ENCODE data around the gene PRPSAP2. TPM values are rescaled to one million over a fixed set of nuclear protein-coding genes. Genes with fewer than 3 reads are reported as not detected.
"Not testable (repeated sequence)": the region's sequence is repeated elsewhere in the genome, so short reads cannot be mapped to it uniquely, and the experiment has no call there.

PRPSAP2 gene
- total RNA-seq, 1 donor from 2014 or later = 28.0 TPM

- no peaks in the 10 kb centered on the region for H3K36me3 ChIP-seq
- H3K4me1 ChIP-seq = peaks cover 35% of the 10 kb centered on the region
- no peaks in the 10 kb centered on the region for H3K9me3 ChIP-seq
- intact Hi-C loops (cut with DNase I) = no loop called here
- DNase-seq (ENCODE audit: extremely low spot score in 2 of 2) = no peak
- H3K27ac ChIP-seq = peak overlapping the region; percentile 96
- TF ChIP-seq POLR2A (IDR thresholded peaks at IDR 0.05) = no peak
- TF ChIP-seq, protein P1, sequence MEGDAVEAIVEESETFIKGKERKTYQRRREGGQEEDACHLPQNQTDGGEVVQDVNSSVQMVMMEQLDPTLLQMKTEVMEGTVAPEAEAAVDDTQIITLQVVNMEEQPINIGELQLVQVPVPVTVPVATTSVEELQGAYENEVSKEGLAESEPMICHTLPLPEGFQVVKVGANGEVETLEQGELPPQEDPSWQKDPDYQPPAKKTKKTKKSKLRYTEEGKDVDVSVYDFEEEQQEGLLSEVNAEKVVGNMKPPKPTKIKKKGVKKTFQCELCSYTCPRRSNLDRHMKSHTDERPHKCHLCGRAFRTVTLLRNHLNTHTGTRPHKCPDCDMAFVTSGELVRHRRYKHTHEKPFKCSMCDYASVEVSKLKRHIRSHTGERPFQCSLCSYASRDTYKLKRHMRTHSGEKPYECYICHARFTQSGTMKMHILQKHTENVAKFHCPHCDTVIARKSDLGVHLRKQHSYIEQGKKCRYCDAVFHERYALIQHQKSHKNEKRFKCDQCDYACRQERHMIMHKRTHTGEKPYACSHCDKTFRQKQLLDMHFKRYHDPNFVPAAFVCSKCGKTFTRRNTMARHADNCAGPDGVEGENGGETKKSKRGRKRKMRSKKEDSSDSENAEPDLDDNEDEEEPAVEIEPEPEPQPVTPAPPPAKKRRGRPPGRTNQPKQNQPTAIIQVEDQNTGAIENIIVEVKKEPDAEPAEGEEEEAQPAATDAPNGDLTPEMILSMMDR (IDR thresholded peaks at IDR 0.05) = no peak
- TF ChIP-seq POLR2AphosphoS5 (IDR thresholded peaks at IDR 0.05; ENCODE audit: insufficient read depth in 1 of 2, low read depth in 1 of 2) = no peak
- peak overlapping the region; percentile 71 to 93 for H3K4me3 ChIP-seq
- no peaks in the 10 kb centered on the region for H3K27me3 ChIP-seq
Observed at GRCh38 chr17:18858567-18859245, 775 bp downstream of the PRPSAP2 start.

DNA sequence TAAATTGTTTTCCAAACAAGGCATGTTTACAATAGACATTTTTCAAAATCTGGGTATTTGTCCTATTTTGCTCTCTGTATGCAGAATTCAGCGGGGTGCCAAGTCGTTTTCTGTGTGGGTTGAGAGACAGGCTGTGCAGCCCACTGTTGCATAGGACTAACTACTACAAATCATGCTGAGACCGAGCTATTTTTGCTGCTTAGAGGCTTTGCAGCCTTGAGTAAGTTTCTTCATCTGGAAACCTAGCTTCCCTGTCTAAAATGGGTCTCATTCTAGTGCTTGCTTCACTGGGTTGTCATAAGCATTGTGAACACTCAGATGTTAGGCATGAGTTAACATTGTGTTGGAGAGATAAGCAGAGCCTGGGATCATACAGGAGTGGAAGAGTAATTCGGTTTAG, 1.3 kb downstream of the PRPSAP2 start:
- Histone ChIP-seq H3K4me3 (peak overlapping the region in 1 of 2 donors; percentile 93), H3K27me3 (no peaks in the 10 kb centered on the region), H3K9me3 (no peaks in the 10 kb centered on the region), H3K4me1 (peaks cover 35% of the 10 kb centered on the region), H3K36me3 (no peaks in the 10 kb centered on the region), H3K27ac (peak overlapping the region; percentile 96)
- DNase-seq (ENCODE audit: extremely low spot score in 2 of 2) = no peak
- TF ChIP-seq POLR2AphosphoS5 (IDR thresholded peaks at IDR 0.05; ENCODE audit: insufficient read depth in 1 of 2, low read depth in 1 of 2) = no peak
- no peak for TF ChIP-seq POLR2A (IDR thresholded peaks at IDR 0.05)
- TF ChIP-seq, protein P1 (IDR thresholded peaks at IDR 0.05) = no peak
- intact Hi-C loops (cut with DNase I) = no loop called here

DNA sequence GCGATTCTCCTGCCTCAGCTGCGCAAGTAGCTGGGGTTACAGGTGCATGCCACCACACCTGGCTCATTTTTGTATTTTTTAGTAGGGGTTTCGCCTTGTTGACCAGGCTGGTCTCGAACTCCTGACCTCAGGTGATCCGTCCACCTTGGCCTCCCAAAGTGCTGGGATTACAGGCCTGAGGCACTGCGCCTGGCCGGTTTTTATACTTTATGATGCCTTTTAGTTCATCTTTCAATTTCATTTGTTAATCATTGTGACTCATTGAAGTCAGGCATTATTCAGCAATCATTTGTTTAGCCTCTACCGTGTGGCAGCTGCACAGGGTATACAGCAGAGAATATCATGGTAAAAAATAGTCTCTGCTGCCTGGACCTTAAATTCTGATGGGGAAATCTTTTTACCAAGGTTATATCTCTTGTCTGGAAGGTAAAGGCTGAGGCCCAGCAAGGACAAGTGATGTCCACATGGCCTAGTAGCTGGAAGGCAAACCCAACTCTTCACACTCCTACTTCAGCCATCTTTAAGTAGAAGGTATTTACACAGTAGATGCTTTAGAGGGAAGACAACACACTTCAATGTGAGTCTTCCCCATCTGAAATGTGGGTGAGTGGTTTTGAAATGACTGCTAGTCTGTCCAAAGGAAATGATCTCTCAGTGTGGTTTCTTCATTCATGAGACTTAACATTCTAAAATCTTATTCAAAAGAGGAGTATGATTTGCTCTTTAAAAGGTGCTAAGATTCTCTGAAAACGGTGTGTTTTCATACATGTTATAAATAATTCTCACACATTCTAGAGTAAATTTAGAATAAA, 2.4 kb downstream of the PRPSAP2 start:
- Histone ChIP-seq H3K4me1 (peaks cover 29% of the 10 kb centered on the region), H3K27ac (no peak overlapping the region), H3K27me3 (no peaks in the 10 kb centered on the region), H3K9me3 (no peaks in the 10 kb centered on the region), H3K4me3 (no peak overlapping the region), H3K36me3 (no peaks in the 10 kb centered on the region)
- no peak for DNase-seq (ENCODE audit: extremely low spot score in 2 of 2)
- intact Hi-C loops (cut with DNase I) = no loop called here
- TF ChIP-seq POLR2A (IDR thresholded peaks at IDR 0.05) (no peak), POLR2AphosphoS5 (IDR thresholded peaks at IDR 0.05; ENCODE audit: insufficient read depth in 1 of 2, low read depth in 1 of 2) (no peak)
- TF ChIP-seq, protein P1 (IDR thresholded peaks at IDR 0.05) = no peak

DNA sequence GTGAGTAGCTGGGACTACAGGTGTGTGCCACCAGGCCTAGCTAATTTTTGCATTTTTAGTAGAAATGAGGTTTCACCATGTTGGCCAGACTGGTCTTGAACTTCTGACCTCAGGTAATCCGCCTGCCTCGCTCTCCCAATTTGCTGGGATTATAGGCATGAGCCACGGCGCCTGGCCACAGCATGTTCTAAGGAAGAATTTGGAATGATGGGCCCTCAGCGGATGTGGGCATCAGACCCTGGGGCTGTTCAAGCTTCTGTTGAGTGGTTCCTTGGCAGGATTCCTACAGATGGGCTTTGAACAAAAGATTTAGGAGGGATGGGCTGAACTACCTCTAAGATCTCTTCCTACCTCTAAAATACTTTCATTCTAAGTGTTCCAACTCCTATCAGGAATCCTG, 4.1 kb downstream of the PRPSAP2 start:
- H3K9me3 ChIP-seq = no peaks in the 10 kb centered on the region
- H3K4me3 ChIP-seq = no peak overlapping the region
- H3K4me1 ChIP-seq = peaks cover 23% of the 10 kb centered on the region
- no peak overlapping the region for H3K27ac ChIP-seq
- intact Hi-C loops (cut with DNase I) = no loop called here
- no peaks in the 10 kb centered on the region for H3K27me3 ChIP-seq
- TF ChIP-seq POLR2A (IDR thresholded peaks at IDR 0.05) = no peak
- no peak for DNase-seq (ENCODE audit: extremely low spot score in 2 of 2)
- peaks cover 0 to 6% of the 10 kb centered on the region in 2 donors for H3K36me3 ChIP-seq

- H3K27ac ChIP-seq; H3K9me3 ChIP-seq; intact Hi-C loops (cut with DNase I); DNase-seq (ENCODE audit: extremely low spot score in 2 of 2); H3K4me1 ChIP-seq; H3K27me3 ChIP-seq; H3K4me3 ChIP-seq: not testable (repeated sequence)
- peaks cover 0 to 12% of the 10 kb centered on the region in 2 donors for H3K36me3 ChIP-seq
Observed at GRCh38 chr17:18864996-18865395, 7.1 kb downstream of the PRPSAP2 start.

All from vagina (tissue), 2 donors.